HUES6 (cell line): ENCODE data around the gene TPBG.
"Not testable (repeated sequence)": the region's sequence is repeated elsewhere in the genome, so short reads cannot be mapped to it uniquely, and the experiment has no call there.

Experiments used
- H3K27ac ChIP-seq: 2 replicates; pipeline ENCODE4 v1.7.0; 2013; ENCODE audit warnings: low read depth, mild to moderate bottlenecking, low read length, inconsistent platforms
- H3K27me3 ChIP-seq: 2 replicates; pipeline ENCODE4 v1.6.1; 2013; ENCODE audit warnings: low read length; ENCODE audit not compliant: control insufficient read depth, insufficient read depth
- H3K36me3 ChIP-seq: 2 replicates; pipeline ENCODE4 v1.6.1; 2013; ENCODE audit warnings: low read length; ENCODE audit not compliant: control insufficient read depth, insufficient read depth
- H3K4me1 ChIP-seq: 2 replicates; pipeline ENCODE4 v1.6.1; 2013; ENCODE audit warnings: low read length; ENCODE audit not compliant: control insufficient read depth, insufficient read depth
- H3K4me3 ChIP-seq: 2 replicates; pipeline ENCODE4 v1.5.1; 2013; ENCODE audit warnings: low read depth, low read length
- H3K9ac ChIP-seq: one replicate; pipeline ENCODE4 v1.6.1; 2013; ENCODE audit warnings: mild to moderate bottlenecking, low read length
- H3K9me3 ChIP-seq: 2 replicates; pipeline ENCODE4 v1.6.1; 2013; ENCODE audit warnings: low read depth, low read length; ENCODE audit not compliant: control insufficient read depth, insufficient read depth

Gene TPBG

GRCh38 chr6:82376636-82377035 lies 13.0 kb downstream of the TPBG start:
- no peak overlapping the region for H3K27ac ChIP-seq

DNA sequence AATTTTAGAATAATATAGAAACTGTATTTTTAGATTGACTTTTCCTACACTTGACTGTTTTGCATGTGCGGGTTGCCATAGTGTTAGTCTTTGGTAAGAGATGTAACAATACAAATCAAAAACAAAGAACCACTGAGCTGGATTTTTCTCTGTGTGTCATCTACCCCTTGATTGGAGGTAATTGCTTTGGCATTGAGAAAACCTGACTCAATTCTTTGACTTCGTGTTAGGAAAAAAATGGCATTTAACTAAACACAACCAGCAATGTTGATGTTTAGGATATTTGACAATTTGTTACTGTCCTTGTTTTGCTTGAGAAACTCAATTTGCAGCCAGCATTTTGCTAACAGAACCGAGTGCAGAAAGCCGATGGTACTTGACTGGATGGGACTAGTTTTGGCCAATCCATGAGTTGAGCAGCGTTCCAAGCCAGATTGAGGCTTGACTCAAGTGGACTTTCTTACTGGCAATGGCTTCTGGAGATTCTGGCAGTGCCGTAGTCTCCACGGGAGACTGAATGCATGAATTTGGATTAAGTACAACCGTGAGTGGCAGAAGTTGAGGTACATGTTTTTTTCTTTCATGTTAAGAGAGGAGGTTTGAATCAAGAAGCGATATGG lies 17.1 kb downstream of the TPBG start:
- H3K27me3 ChIP-seq: no peaks in the 10 kb centered on the region
- H3K4me3 ChIP-seq: no peak overlapping the region
- H3K27ac ChIP-seq: no peak overlapping the region
- peaks cover 25% of the 10 kb centered on the region for H3K4me1 ChIP-seq
- no peak overlapping the region for H3K9ac ChIP-seq
- no peaks in the 10 kb centered on the region for H3K36me3 ChIP-seq
- peaks cover 10% of the 10 kb centered on the region for H3K9me3 ChIP-seq

More at GRCh38 chr6:82376636-82377035, 13.0 kb downstream of the TPBG start:
- Histone ChIP-seq H3K9me3 (peaks cover 18% of the 10 kb centered on the region), H3K27me3 (no peaks in the 10 kb centered on the region), H3K9ac (no peak overlapping the region), H3K4me3 (no peak overlapping the region), H3K36me3 (no peaks in the 10 kb centered on the region), H3K4me1 (0 out of 2 replicates have a peak, but pooled peaks cover 3% of the 10 kb centered on the region)

DNA sequence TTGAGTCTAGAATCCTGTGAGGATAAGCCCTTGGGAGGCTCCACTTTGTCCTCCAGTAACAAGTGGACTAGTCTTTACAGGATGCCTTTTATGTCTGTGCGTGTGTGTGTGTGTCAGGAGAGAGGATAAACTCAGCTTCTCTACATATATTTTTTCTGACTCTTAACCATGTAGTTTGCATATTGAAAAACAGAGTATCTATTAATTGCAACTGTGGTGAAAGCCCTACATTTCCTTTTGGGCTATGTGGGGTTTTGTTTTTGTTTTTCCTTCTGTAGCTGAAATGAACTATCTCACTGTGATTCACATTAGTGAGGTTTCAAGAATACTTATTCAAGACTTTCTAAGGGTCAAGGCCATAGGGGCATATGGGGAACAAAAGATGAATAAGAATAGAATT lies 17.7 kb downstream of the TPBG start:
- Histone ChIP-seq H3K4me3 (no peak overlapping the region), H3K4me1 (peaks cover 27% of the 10 kb centered on the region), H3K27ac (no peak overlapping the region)

DNA sequence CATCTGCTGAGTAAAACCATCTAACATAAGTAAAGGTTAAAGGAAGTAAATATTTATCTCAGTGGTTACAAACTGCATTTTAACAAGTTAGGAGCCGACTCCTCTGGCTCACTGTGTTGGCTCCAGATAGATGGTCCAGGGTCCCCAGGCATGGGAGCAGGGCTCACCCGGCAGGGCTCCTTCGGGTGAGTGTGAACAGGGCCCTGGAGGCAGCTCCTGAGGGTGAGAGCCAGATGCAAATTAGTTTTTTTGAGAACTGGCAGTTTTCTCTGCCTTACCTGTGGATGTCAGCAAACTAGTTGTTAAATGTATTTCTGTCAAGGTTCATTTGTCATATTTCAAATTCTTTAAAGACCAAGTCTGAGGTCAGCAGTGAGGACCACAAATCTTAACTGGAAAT lies 21.5 kb downstream of the TPBG start:
- no peak overlapping the region for H3K27ac ChIP-seq
- H3K9ac ChIP-seq: no peak overlapping the region
- no peaks in the 10 kb centered on the region for H3K9me3 ChIP-seq
- no peaks in the 10 kb centered on the region for H3K36me3 ChIP-seq
- H3K4me3 ChIP-seq: no peak overlapping the region
- peaks cover 27% of the 10 kb centered on the region for H3K4me1 ChIP-seq
- H3K27me3 ChIP-seq: no peaks in the 10 kb centered on the region

More for the DNA sequence above, 17.7 kb downstream of the TPBG start:
- Histone ChIP-seq H3K36me3 (no peaks in the 10 kb centered on the region), H3K27me3 (no peaks in the 10 kb centered on the region), H3K9me3 (peaks cover 4% of the 10 kb centered on the region), H3K9ac (no peak overlapping the region)

DNA sequence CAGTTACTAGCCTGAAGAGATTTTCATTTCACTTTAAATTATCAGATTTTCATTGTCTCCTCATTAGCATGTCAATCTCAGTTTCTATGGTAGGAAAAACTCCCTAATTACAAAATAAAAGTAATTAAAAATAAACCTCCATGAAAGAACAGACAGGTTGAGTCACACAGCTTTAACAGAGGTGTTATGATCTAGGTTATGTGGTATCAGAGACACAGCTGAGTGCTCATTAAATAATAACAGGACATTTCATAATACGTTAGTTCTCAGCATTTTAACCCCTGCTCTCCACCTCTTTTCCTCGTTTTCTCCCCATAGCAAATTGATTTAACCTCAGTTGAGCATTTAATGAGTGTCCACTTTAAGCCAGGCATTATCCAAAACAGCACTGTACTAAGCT lies 21.9 kb downstream of the TPBG start:
- H3K27ac ChIP-seq: no peak overlapping the region
- peaks cover 27% of the 10 kb centered on the region for H3K4me1 ChIP-seq
- H3K9ac ChIP-seq: no peak overlapping the region
- no peak overlapping the region for H3K4me3 ChIP-seq
- H3K36me3 ChIP-seq: no peaks in the 10 kb centered on the region
- H3K27me3 ChIP-seq: no peaks in the 10 kb centered on the region
- H3K9me3 ChIP-seq: no peaks in the 10 kb centered on the region

- Histone ChIP-seq H3K27ac (no peak overlapping the region), H3K4me3 (no peak overlapping the region), H3K36me3 (no peaks in the 10 kb centered on the region), H3K27me3 (no peaks in the 10 kb centered on the region), H3K9me3 (no peaks in the 10 kb centered on the region), H3K4me1 (peaks cover 27% of the 10 kb centered on the region), H3K9ac (no peak overlapping the region)
Observed at GRCh38 chr6:82385961-82386360, 22.3 kb downstream of the TPBG start.

- peaks cover 13% of the 10 kb centered on the region for H3K4me1 ChIP-seq
- peak overlapping the region; percentile 36; the same call in 1 of the 2 replicates for H3K4me3 ChIP-seq
- not testable (repeated sequence) for H3K36me3 ChIP-seq
Observed at GRCh38 chr6:82394770-82395169, 31.2 kb downstream of the TPBG start.

DNA sequence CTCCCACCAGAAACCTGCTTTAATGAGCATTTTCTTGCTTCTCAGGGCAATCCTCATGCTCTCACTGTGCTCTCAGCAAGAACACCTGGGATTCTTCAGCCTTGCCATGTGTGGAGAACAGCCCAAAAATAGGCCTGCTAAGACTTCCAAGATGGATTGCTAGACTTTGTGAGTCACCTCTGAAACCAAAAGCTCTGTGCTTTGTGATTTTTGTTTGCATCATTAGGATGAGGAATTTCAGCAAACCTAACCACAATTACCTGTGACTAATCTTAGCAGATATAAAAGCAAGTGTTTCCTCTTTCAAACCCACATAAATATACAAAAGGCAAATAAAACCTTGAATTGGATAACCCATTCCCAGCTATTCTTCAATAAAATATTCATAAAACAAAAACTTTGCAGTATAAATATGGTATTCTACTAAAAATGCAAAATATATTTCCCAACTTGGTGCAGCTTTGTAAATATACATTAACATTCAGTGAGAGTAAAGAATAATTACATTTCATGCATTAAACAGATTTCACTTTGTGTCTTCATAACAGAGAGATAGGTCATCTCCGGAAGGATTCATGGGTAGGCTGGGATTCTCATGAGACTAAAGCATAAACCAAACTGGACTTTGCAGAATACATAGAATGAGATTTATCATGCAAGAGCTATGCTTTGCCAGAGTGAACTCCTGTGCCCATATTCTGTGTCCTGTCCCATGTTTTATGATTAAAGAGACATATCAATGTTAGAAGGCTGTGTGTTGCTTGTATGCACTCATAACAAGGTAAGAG lies 33.5 kb downstream of the TPBG start:
- Histone ChIP-seq H3K4me1 (peaks cover 13% of the 10 kb centered on the region), H3K36me3 (no peaks in the 10 kb centered on the region), H3K4me3 (no peak overlapping the region), H3K27ac (no peak overlapping the region), H3K27me3 (no peaks in the 10 kb centered on the region), H3K9me3 (no peaks in the 10 kb centered on the region), H3K9ac (no peak overlapping the region)

More at GRCh38 chr6:82394770-82395169, 31.2 kb downstream of the TPBG start:
- H3K27ac ChIP-seq, H3K9ac ChIP-seq, H3K9me3 ChIP-seq, H3K27me3 ChIP-seq: not testable (repeated sequence)

DNA sequence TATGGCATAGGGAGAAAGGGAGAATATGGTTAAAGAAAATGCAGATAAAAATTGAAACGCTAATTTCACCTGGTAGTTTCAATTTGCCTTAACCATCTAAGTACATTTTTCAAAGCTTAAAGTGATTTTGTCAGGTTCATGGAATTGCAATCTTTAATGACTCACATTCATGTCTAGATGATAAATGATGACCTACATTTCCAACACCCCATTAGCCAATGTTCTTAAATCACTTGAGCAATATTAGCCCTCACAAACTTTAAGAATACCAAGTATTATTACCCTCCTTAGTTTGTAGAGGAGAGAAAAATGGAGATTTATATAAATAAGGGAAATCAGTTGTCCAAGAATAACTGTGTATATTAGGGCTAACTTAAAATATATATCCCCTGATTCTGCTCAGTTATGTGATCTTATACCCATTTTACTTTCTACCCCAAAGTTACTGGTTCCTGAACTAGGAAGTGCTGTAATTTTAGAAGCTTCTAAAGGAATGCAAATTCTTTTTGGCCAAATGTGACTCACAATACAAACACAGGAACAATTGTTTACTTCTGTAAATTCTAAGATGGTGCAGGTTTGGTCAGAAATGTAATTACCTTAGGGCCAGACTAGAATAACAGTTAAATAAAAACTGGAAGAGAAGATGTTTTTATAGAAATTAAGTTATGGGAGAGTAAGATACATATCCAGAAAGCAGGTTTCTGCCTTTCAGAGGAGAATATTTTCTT lies 34.5 kb downstream of the TPBG start:
- H3K27me3 ChIP-seq: no peaks in the 10 kb centered on the region
- H3K36me3 ChIP-seq: no peaks in the 10 kb centered on the region
- peaks cover 13% of the 10 kb centered on the region for H3K4me1 ChIP-seq
- H3K9me3 ChIP-seq: no peaks in the 10 kb centered on the region
- no peak overlapping the region for H3K4me3 ChIP-seq
- H3K27ac ChIP-seq: no peak overlapping the region
- no peak overlapping the region for H3K9ac ChIP-seq

- Histone ChIP-seq H3K27ac (no peak overlapping the region), H3K36me3 (no peaks in the 10 kb centered on the region), H3K4me3 (no peak overlapping the region), H3K9ac (no peak overlapping the region), H3K4me1 (no peaks in the 10 kb centered on the region), H3K27me3 (no peaks in the 10 kb centered on the region), H3K9me3 (no peaks in the 10 kb centered on the region)
Observed at GRCh38 chr6:82408952-82409431, 45.4 kb downstream of the TPBG start.
